ENCODE measurements around the gene SCAPER.
"Not testable (repeated sequence)": the region's sequence is repeated elsewhere in the genome, so short reads cannot be mapped to it uniquely, and the experiment has no call there.

The SCAPER gene

GRCh38 chr15:76861815-76862397, 43.2 kb downstream of the SCAPER start:
- DNase-seq (ENCODE audit: low read depth): no peak

- no peak for DNase-seq (ENCODE audit: low read depth)
These were observed 44.9 kb downstream of the SCAPER start for GRCh38 chr15:76860201-76860600.

- DNase-seq (ENCODE audit: low read depth): not testable (repeated sequence)
These were observed 54.8 kb downstream of the SCAPER start for GRCh38 chr15:76850367-76850766.

GRCh38 chr15:76846782-76847181, 58.4 kb downstream of the SCAPER start:
- no peak for DNase-seq (ENCODE audit: low read depth)

- DNase-seq (ENCODE audit: low read depth): peak; percentile 3
These were observed 61.0 kb downstream of the SCAPER start for GRCh38 chr15:76844096-76844495.

GRCh38 chr15:76843269-76843668, 61.9 kb downstream of the SCAPER start:
- DNase-seq (ENCODE audit: low read depth): no peak

GRCh38 chr15:76840830-76841460, 64.2 kb downstream of the SCAPER start:
- DNase-seq (ENCODE audit: low read depth): peak; percentile 29

GRCh38 chr15:76839173-76839572, 66.0 kb downstream of the SCAPER start:
- no peak for DNase-seq (ENCODE audit: low read depth)

GRCh38 chr15:76837474-76837873, 67.7 kb downstream of the SCAPER start:
- DNase-seq (ENCODE audit: low read depth): no peak

- no peak for DNase-seq (ENCODE audit: low read depth)
These were observed 75.2 kb downstream of the SCAPER start for GRCh38 chr15:76829939-76830338.

- no peak for DNase-seq (ENCODE audit: low read depth)
These were observed 81.2 kb downstream of the SCAPER start for GRCh38 chr15:76823890-76824289.

- DNase-seq (ENCODE audit: low read depth): no peak
These were observed 81.8 kb downstream of the SCAPER start for GRCh38 chr15:76823303-76823702.

GRCh38 chr15:76818926-76819325, 86.2 kb downstream of the SCAPER start:
- not testable (repeated sequence) for DNase-seq (ENCODE audit: low read depth)

- DNase-seq (ENCODE audit: low read depth): no peak
These were observed 89.7 kb downstream of the SCAPER start for GRCh38 chr15:76815421-76815820.

- no peak for DNase-seq (ENCODE audit: low read depth)
These were observed 92.8 kb downstream of the SCAPER start for GRCh38 chr15:76812381-76812780.

GRCh38 chr15:76809412-76810103, 95.6 kb downstream of the SCAPER start:
- DNase-seq (ENCODE audit: low read depth): no peak

- DNase-seq (ENCODE audit: low read depth): no peak
These were observed 102.0 kb downstream of the SCAPER start for GRCh38 chr15:76803049-76803571.

- no peak for DNase-seq (ENCODE audit: low read depth)
These were observed 102.7 kb downstream of the SCAPER start for GRCh38 chr15:76802411-76802810.

GRCh38 chr15:76799760-76800159, 105.4 kb downstream of the SCAPER start:
- peak; percentile 14 for DNase-seq (ENCODE audit: low read depth)

GRCh38 chr15:76795217-76795616, 109.9 kb downstream of the SCAPER start:
- DNase-seq (ENCODE audit: low read depth): no peak

- no peak for DNase-seq (ENCODE audit: low read depth)
These were observed 112.0 kb downstream of the SCAPER start for GRCh38 chr15:76793162-76793561.

GRCh38 chr15:76791511-76791910, 113.6 kb downstream of the SCAPER start:
- no peak for DNase-seq (ENCODE audit: low read depth)

GRCh38 chr15:76787273-76787672, 117.9 kb downstream of the SCAPER start:
- DNase-seq (ENCODE audit: low read depth): no peak
